ENCODE measurements around the gene ADGRG2. TPM values are rescaled to one million over a fixed set of nuclear protein-coding genes. Genes with fewer than 3 reads are reported as not detected.

The ADGRG2 gene
- total RNA-seq, 2 donors from 2014 or later, result 5.9 to 9.4 TPM

DNA sequence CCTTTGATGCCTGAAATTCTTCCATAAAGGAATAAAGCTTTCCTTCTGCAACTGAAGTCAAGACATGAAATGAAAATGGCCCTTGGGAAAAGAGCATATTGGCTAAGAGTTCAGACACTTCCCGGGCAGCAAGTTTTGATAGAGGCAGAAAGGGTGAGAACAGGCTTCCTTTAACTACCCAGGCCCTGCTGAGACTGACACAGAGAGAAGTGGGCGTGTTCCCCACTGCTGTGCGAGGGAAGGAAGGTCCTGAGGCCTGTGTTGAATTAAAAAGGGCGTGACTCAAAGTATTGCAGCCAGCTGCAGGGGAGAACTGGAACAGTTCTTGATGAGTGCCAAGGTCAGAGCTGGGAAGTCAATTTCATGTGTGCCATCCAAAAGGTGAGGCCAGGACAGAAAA is 33.9 kb upstream of the ADGRG2 start:
- DNase-seq, result peak; percentile 57
- Mint-ChIP-seq H3K4me3 (no peak overlapping the region), H3K9me3 (peaks cover 59% of the 10 kb centered on the region), H3K27me3 (ENCODE audit: insufficient read depth) (peaks cover 3% of the 10 kb centered on the region), H3K27ac (no peak overlapping the region), H3K36me3 (ENCODE audit: low read depth) (no peaks in the 10 kb centered on the region), H3K4me1 (peaks cover 2% of the 10 kb centered on the region)
- 54% methylated on average over 4 of the region's 4 CpGs; no CpG with 5 or more reads in 1 of the 2 experiments for WGBS, 2 experiments (ENCODE audit: insufficient coverage in 1 of 2, insufficient read length in 1 of 2)
- H3K27ac ChIP-seq (ENCODE audit: low read depth, low read length), result no peak overlapping the region
- H3K36me3 ChIP-seq (ENCODE audit: control insufficient read depth, insufficient read depth, low read length), result no peaks in the 10 kb centered on the region
- H3K9me3 ChIP-seq (ENCODE audit: control insufficient read depth, low read length), result no peaks in the 10 kb centered on the region
- no peak overlapping the region for H3K4me3 ChIP-seq (ENCODE audit: low read length)
- no peaks in the 10 kb centered on the region for H3K4me1 ChIP-seq (ENCODE audit: control insufficient read depth, insufficient read depth, low read length)
- TF ChIP-seq, protein P1, sequence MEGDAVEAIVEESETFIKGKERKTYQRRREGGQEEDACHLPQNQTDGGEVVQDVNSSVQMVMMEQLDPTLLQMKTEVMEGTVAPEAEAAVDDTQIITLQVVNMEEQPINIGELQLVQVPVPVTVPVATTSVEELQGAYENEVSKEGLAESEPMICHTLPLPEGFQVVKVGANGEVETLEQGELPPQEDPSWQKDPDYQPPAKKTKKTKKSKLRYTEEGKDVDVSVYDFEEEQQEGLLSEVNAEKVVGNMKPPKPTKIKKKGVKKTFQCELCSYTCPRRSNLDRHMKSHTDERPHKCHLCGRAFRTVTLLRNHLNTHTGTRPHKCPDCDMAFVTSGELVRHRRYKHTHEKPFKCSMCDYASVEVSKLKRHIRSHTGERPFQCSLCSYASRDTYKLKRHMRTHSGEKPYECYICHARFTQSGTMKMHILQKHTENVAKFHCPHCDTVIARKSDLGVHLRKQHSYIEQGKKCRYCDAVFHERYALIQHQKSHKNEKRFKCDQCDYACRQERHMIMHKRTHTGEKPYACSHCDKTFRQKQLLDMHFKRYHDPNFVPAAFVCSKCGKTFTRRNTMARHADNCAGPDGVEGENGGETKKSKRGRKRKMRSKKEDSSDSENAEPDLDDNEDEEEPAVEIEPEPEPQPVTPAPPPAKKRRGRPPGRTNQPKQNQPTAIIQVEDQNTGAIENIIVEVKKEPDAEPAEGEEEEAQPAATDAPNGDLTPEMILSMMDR (conservative IDR thresholded peaks at IDR 0.05), result no peak
- H3K27me3 ChIP-seq (ENCODE audit: control insufficient read depth, insufficient read depth, low read length, poor library complexity, severe bottlenecking), result no peaks in the 10 kb centered on the region
- H3K9ac ChIP-seq (ENCODE audit: extremely low read depth, low read length, poor library complexity, severe bottlenecking), result no peak overlapping the region

DNA sequence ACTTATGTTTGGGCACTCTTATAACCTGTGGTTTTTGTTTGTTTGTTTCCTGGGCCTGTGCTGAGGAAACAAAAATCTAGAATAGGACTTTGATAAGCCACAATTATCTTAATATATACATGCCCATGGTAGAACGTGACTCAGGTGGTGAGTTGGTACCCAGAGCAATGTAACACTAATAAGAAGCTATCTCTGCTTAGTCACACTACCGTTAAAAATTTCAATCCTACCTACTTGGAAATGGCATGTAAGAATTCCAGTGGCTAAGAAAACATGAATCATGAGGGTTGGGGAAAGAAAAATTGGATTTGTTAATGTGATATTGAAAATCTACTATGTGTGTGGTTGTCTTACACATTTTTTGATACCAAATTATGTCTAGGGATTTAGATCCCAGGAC is 30.5 kb upstream of the ADGRG2 start:
- TF ChIP-seq, protein P1 (conservative IDR thresholded peaks at IDR 0.05), result no peak
- Mint-ChIP-seq H3K4me3 (no peak overlapping the region), H3K27ac (no peak overlapping the region), H3K36me3 (ENCODE audit: low read depth) (no peaks in the 10 kb centered on the region), H3K4me1 (peaks cover 2% of the 10 kb centered on the region), H3K27me3 (ENCODE audit: insufficient read depth) (no peaks in the 10 kb centered on the region), H3K9me3 (peaks cover 46% of the 10 kb centered on the region)
- WGBS, 2 experiments (ENCODE audit: insufficient coverage in 1 of 2, insufficient read length in 1 of 2), result 100% methylated on average over 1 of the region's 2 CpGs; no CpG with 5 or more reads in 1 of the 2 experiments
- DNase-seq, result no peak
- Histone ChIP-seq H3K36me3 (ENCODE audit: control insufficient read depth, insufficient read depth, low read length) (no peaks in the 10 kb centered on the region), H3K4me3 (ENCODE audit: low read length) (no peak overlapping the region), H3K9ac (ENCODE audit: extremely low read depth, low read length, poor library complexity, severe bottlenecking) (no peak overlapping the region), H3K27ac (ENCODE audit: low read depth, low read length) (no peak overlapping the region), H3K9me3 (ENCODE audit: control insufficient read depth, low read length) (no peaks in the 10 kb centered on the region), H3K4me1 (ENCODE audit: control insufficient read depth, insufficient read depth, low read length) (no peaks in the 10 kb centered on the region), H3K27me3 (ENCODE audit: control insufficient read depth, insufficient read depth, low read length, poor library complexity, severe bottlenecking) (no peaks in the 10 kb centered on the region)

DNA sequence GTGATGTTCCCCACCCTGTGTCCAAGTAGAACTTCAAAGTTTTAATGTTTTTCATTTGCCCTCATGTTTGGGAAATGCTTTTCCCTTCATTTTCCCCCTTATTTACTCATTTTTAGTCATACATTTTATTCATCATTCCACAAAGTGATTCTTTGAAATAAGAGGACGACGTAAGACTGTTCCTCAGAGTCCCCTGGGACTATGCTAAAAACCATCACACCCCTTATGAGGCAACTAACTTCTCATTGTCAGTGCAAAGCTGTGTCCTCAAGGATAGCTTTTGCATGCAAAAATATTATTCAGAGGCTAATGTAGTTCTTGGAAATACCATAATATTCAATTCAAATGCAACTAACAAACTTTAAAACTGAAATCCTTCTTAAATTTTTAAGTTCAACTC is 14.8 kb upstream of the ADGRG2 start:
- H3K27me3 Mint-ChIP-seq (ENCODE audit: insufficient read depth), result peaks cover under 1% of the 10 kb centered on the region
- Histone ChIP-seq H3K9me3 (ENCODE audit: control insufficient read depth, low read length) (no peaks in the 10 kb centered on the region), H3K4me3 (ENCODE audit: low read length) (no peak overlapping the region), H3K36me3 (ENCODE audit: control insufficient read depth, insufficient read depth, low read length) (no peaks in the 10 kb centered on the region), H3K4me1 (ENCODE audit: control insufficient read depth, insufficient read depth, low read length) (no peaks in the 10 kb centered on the region), H3K27ac (ENCODE audit: low read depth, low read length) (no peak overlapping the region), H3K9ac (ENCODE audit: extremely low read depth, low read length, poor library complexity, severe bottlenecking) (no peak overlapping the region), H3K27me3 (ENCODE audit: control insufficient read depth, insufficient read depth, low read length, poor library complexity, severe bottlenecking) (no peaks in the 10 kb centered on the region)
- H3K27ac Mint-ChIP-seq, result no peak overlapping the region
- 83% methylated on average over 2 of the region's 2 CpGs; no CpG with 5 or more reads in 1 of the 2 experiments for WGBS, 2 experiments (ENCODE audit: insufficient coverage in 1 of 2, insufficient read length in 1 of 2)
- H3K36me3 Mint-ChIP-seq (ENCODE audit: low read depth), result no peaks in the 10 kb centered on the region
- no peak for DNase-seq
- TF ChIP-seq, protein P1 (conservative IDR thresholded peaks at IDR 0.05), result no peak
- H3K4me1 Mint-ChIP-seq, result no peaks in the 10 kb centered on the region
- H3K9me3 Mint-ChIP-seq, result peaks cover 48% of the 10 kb centered on the region
- no peak overlapping the region for H3K4me3 Mint-ChIP-seq

Data from endodermal cell (in vitro differentiated cells).